ENCODE measurements around the gene EPHB1. TPM values are rescaled to one million over a fixed set of nuclear protein-coding genes. Genes with fewer than 3 reads are reported as not detected.

EPHB1 gene
- total RNA-seq, 2 donors from 2014 or later, result 1.3 to 3.5 TPM

DNA sequence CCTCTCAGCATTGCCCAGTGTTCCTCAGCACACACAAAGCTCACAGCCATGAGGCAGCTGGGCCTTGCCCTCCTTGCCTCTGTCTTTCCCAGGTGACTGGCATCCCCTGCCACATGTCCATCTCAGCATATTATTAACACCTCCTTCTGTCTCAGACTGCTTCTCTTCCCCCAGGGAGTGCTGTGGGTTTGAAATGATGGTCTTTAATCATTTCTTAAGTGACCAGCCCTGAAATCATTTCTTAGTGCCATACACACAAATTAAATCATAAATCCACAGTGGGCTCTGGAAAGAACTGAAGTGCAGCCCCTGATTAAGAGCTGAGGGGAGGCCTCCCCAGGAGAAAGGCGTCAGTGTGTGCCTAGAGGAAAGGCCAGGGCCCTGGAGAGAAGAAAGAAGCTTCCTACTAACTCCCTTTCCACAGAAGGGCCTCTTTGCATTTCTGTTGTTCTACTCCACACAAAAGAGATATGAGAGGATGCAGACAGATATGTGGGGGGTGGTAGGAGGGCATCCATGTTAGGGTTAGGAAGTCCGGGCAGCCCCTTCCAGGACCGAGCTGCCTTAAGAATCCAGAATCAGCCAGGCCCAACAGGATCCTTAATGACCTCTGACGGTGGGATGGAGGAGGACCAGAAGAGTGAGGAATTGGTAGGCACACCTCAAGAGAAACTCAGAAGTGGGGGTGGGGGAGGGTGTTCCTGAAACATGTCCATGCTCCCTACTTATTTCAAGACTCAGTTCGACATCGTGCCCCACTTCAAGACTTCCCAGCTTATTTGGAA, 290.8 kb downstream of the EPHB1 start:
- no peaks in the 10 kb centered on the region for H3K4me1 Mint-ChIP-seq
- peaks cover 7% of the 10 kb centered on the region for H3K27me3 Mint-ChIP-seq
- no peak for DNase-seq
- ATAC-seq, result no peak
- H3K27ac Mint-ChIP-seq, result no peak overlapping the region
- H3K36me3 Mint-ChIP-seq (ENCODE audit: low read depth), result no peaks in the 10 kb centered on the region
- no peaks in the 10 kb centered on the region for H3K9me3 ChIP-seq (ENCODE audit: control insufficient read depth, low read length, poor library complexity, severe bottlenecking)
- no peak overlapping the region for H3K4me3 Mint-ChIP-seq

DNA sequence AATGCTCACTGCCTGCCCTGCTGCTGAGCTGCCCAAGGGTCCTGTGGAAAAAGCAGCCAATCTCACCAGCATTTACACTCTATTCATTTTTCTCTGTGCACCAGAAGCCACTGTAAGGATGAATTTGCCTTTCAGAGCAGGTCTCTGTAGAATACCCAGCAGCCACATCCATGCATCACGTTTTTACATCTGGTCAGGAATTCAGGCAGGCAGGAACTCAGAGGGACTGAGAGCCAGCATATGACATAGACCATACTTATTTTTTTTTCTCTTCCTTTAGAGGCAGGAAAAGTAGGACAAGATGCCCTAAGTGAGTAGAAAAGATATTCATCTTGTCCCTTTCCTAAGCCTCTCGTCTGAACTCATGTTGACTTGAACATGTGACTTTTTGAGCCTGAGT, 292.7 kb downstream of the EPHB1 start:
- DNase-seq (no peak), ATAC-seq (no peak)
- Mint-ChIP-seq H3K27me3 (peaks cover 7% of the 10 kb centered on the region), H3K4me3 (no peak overlapping the region), H3K4me1 (no peaks in the 10 kb centered on the region), H3K36me3 (ENCODE audit: low read depth) (no peaks in the 10 kb centered on the region), H3K27ac (no peak overlapping the region)
- no peaks in the 10 kb centered on the region for H3K9me3 ChIP-seq (ENCODE audit: control insufficient read depth, low read length, poor library complexity, severe bottlenecking)

- no peak overlapping the region for H3K27ac Mint-ChIP-seq
- no peaks in the 10 kb centered on the region for H3K4me1 Mint-ChIP-seq
- no peak overlapping the region for H3K4me3 Mint-ChIP-seq
- DNase-seq (no peak), ATAC-seq (no peak)
- no peaks in the 10 kb centered on the region for H3K36me3 Mint-ChIP-seq (ENCODE audit: low read depth)
- no peaks in the 10 kb centered on the region for H3K9me3 ChIP-seq (ENCODE audit: control insufficient read depth, low read length, poor library complexity, severe bottlenecking)
- H3K27me3 Mint-ChIP-seq, result peaks cover 8% of the 10 kb centered on the region
Measured at GRCh38 chr3:135089451-135089850, 294.4 kb downstream of the EPHB1 start.

- no peak for DNase-seq
- no peak for ATAC-seq
- H3K27ac Mint-ChIP-seq, result no peak overlapping the region
- no peaks in the 10 kb centered on the region for H3K4me1 Mint-ChIP-seq
- H3K4me3 Mint-ChIP-seq, result no peak overlapping the region
- no peaks in the 10 kb centered on the region for H3K9me3 ChIP-seq (ENCODE audit: control insufficient read depth, low read length, poor library complexity, severe bottlenecking)
- H3K36me3 Mint-ChIP-seq (ENCODE audit: low read depth), result no peaks in the 10 kb centered on the region
- H3K27me3 Mint-ChIP-seq, result peaks cover 13% of the 10 kb centered on the region
Measured at GRCh38 chr3:135090020-135090717, 295.1 kb downstream of the EPHB1 start.

DNA sequence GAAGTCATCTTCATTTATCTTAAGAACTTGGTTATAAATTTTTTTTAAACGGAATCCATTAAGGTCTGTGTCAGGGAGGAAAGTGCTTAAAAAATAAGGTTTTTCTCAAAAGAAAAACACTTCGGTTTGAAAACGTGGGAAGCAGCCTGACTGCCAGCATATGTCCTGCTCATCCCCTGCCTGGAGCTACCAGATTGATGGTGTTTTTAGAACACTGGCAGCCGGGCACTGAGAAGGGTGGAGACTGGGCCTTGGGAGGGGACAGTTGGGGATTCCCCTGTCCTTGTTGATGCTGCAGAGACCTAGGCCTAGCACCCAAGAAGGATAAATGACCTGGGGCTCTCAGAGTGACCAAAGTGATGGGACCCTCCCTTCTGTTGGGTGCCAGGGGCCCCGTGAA, 296.9 kb downstream of the EPHB1 start:
- no peaks in the 10 kb centered on the region for H3K4me1 Mint-ChIP-seq
- no peaks in the 10 kb centered on the region for H3K9me3 ChIP-seq (ENCODE audit: control insufficient read depth, low read length, poor library complexity, severe bottlenecking)
- no peaks in the 10 kb centered on the region for H3K36me3 Mint-ChIP-seq (ENCODE audit: low read depth)
- H3K27ac Mint-ChIP-seq, result no peak overlapping the region
- ATAC-seq (no peak), DNase-seq (no peak)
- H3K4me3 Mint-ChIP-seq, result no peak overlapping the region
- H3K27me3 Mint-ChIP-seq, result peaks cover 13% of the 10 kb centered on the region

- H3K27me3 Mint-ChIP-seq, result peaks cover 13% of the 10 kb centered on the region
- H3K27ac Mint-ChIP-seq, result no peak overlapping the region
- H3K4me3 Mint-ChIP-seq, result no peak overlapping the region
- ATAC-seq (no peak), DNase-seq (no peak)
- no peaks in the 10 kb centered on the region for H3K36me3 Mint-ChIP-seq (ENCODE audit: low read depth)
- no peaks in the 10 kb centered on the region for H3K9me3 ChIP-seq (ENCODE audit: control insufficient read depth, low read length, poor library complexity, severe bottlenecking)
- H3K4me1 Mint-ChIP-seq, result no peaks in the 10 kb centered on the region
Measured at GRCh38 chr3:135093121-135093520, 298.1 kb downstream of the EPHB1 start.

DNA sequence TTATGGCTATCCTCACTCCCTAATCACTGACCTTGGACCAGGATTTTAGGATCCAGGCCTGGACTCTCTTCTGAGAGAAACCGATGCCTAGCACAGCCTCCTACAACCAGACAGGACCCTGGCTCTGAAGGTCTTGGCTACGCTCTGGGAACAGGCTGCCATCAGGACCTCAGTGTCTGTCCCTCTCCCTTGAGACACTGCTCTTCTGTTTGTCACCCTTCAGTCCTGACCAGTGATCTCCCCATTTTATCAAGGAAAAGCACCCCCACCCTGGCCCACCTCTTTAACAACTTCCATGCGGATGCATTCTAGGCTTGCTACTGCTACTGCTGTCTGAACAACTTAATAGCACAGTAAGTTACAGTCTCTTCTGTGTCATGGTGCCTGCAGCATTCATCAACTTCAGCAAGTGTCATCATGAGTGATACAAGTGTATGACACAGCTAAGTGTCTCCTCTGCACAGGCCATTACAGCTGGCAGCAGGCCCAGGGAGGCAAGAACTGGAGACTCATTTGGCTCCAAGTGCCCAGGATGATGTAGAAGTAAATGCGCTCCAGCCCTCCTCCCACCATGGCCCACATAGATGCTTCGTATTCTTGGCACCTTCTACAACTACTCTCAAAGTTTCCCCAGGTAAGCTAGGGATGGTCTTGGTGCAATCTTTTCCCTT, 302.4 kb downstream of the EPHB1 start:
- ATAC-seq (no peak), DNase-seq (no peak)
- no peaks in the 10 kb centered on the region for H3K4me1 Mint-ChIP-seq
- H3K9me3 ChIP-seq (ENCODE audit: control insufficient read depth, low read length, poor library complexity, severe bottlenecking), result no peaks in the 10 kb centered on the region
- H3K36me3 Mint-ChIP-seq (ENCODE audit: low read depth), result no peaks in the 10 kb centered on the region
- no peak overlapping the region for H3K27ac Mint-ChIP-seq
- peaks cover 6% of the 10 kb centered on the region for H3K27me3 Mint-ChIP-seq
- H3K4me3 Mint-ChIP-seq, result no peak overlapping the region

DNA sequence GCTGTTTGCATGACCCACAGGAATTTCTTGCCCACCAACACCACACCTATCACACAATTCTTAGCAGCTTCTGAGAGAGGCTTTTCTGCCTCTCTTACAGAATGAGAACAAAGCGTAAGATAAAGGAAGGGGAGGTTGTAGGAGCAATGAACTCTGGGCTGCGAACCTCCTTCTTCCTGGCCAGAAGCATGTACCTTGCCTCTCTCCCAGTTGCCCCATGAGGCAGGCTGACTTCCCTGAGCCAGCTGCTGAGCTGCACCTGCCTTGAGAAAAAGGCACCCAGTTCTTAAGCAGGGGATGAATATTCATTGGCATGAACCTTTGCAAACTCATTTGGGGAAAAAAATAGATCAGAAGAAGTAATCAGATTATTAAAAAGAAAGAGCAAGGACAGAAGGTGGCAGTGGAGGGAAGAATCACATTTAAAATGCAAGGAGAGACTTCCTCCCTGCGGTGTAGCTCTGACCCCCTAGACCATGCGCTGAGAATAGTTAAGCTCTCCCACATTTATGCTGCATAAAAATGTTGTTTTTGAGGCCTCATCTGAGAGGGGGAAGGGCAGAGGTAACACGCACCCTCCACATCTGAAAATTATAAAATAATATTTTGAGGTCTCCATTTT, 304.8 kb downstream of the EPHB1 start:
- DNase-seq (no peak), ATAC-seq (no peak)
- Mint-ChIP-seq H3K27me3 (peaks cover 2% of the 10 kb centered on the region), H3K27ac (no peak overlapping the region), H3K4me3 (no peak overlapping the region), H3K4me1 (no peaks in the 10 kb centered on the region), H3K36me3 (ENCODE audit: low read depth) (no peaks in the 10 kb centered on the region)
- no peaks in the 10 kb centered on the region for H3K9me3 ChIP-seq (ENCODE audit: control insufficient read depth, low read length, poor library complexity, severe bottlenecking)

- no peak for ATAC-seq
- Mint-ChIP-seq H3K4me3 (no peak overlapping the region), H3K27me3 (no peaks in the 10 kb centered on the region), H3K36me3 (ENCODE audit: low read depth) (no peaks in the 10 kb centered on the region), H3K27ac (no peak overlapping the region), H3K4me1 (no peaks in the 10 kb centered on the region)
- H3K9me3 ChIP-seq (ENCODE audit: control insufficient read depth, low read length, poor library complexity, severe bottlenecking), result no peaks in the 10 kb centered on the region
- no peak for DNase-seq
Measured at GRCh38 chr3:135100366-135100765, 305.3 kb downstream of the EPHB1 start.

DNA sequence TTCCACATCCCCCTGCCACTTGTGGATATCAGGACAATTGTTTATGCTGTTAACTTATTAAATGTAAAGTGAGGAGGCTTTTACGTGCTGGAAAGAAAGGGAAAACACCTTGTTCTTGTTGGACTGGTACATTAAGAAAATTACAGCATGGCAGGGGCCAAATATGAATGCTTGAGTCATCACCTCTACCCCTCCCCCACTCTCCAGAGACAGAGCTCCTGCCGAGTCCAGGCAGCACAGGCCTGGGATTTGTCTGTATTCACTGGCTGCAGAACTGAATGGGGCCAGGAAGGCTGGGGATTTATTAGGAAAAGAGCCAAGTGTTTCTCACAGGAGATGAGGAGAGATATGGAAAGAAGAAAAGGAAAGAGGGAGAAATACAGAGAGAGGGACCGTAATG, 308.9 kb downstream of the EPHB1 start:
- H3K27ac Mint-ChIP-seq, result no peak overlapping the region
- ATAC-seq (no peak), DNase-seq (no peak)
- H3K36me3 Mint-ChIP-seq (ENCODE audit: low read depth), result no peaks in the 10 kb centered on the region
- no peaks in the 10 kb centered on the region for H3K27me3 Mint-ChIP-seq
- H3K4me3 Mint-ChIP-seq, result no peak overlapping the region
- H3K4me1 Mint-ChIP-seq, result no peaks in the 10 kb centered on the region
- H3K9me3 ChIP-seq (ENCODE audit: control insufficient read depth, low read length, poor library complexity, severe bottlenecking), result no peaks in the 10 kb centered on the region

DNA sequence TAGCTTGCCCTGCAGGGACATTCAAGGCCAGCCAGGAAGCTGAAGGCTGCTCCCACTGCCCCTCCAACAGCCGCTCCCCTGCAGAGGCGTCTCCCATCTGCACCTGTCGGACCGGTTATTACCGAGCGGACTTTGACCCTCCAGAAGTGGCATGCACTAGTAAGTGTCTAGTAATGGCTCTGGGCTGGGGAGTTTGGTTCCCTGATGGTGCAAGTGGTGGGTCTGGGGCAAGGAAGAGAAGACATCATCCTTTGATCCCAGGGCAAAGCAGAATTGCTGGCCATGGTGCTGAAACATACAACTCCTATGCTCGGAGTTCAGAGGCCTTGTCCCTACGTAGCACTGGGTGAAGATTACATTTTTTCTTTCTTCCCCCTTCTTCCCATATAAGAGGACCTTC, 311.4 kb downstream of the EPHB1 start:
- no peaks in the 10 kb centered on the region for H3K9me3 ChIP-seq (ENCODE audit: control insufficient read depth, low read length, poor library complexity, severe bottlenecking)
- Mint-ChIP-seq H3K4me3 (no peak overlapping the region), H3K36me3 (ENCODE audit: low read depth) (no peaks in the 10 kb centered on the region), H3K4me1 (no peaks in the 10 kb centered on the region), H3K27ac (no peak overlapping the region), H3K27me3 (no peaks in the 10 kb centered on the region)
- ATAC-seq, result no peak
- no peak for DNase-seq

DNA sequence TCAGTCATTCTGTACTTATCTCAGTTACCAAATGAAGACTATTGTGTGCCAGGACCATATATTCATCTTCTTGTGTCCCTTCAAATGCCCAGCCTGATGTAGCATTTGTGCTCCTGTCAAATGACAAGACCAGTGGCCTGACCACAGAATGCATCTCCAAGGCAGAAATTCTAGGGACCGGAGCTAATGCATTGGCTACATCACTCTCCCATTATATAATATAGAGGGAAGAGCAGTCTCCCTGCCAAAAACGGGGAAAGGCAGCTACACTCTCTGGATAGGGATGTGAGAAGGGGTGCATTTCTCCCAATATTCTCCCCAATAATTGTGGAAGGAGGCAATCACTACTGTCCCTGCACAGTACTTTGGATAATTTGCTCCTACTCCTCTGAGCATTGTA, 312.0 kb downstream of the EPHB1 start:
- ATAC-seq, result no peak

GRCh38 chr3:135109681-135110080, 314.6 kb downstream of the EPHB1 start:
- Mint-ChIP-seq H3K4me3 (no peak overlapping the region), H3K4me1 (no peaks in the 10 kb centered on the region), H3K27me3 (no peaks in the 10 kb centered on the region), H3K36me3 (ENCODE audit: low read depth) (no peaks in the 10 kb centered on the region), H3K27ac (no peak overlapping the region)
- ATAC-seq, result no peak
- no peaks in the 10 kb centered on the region for H3K9me3 ChIP-seq (ENCODE audit: control insufficient read depth, low read length, poor library complexity, severe bottlenecking)
- no peak for DNase-seq

More for the DNA sequence above, 312.0 kb downstream of the EPHB1 start:
- no peak for DNase-seq
- no peaks in the 10 kb centered on the region for H3K9me3 ChIP-seq (ENCODE audit: control insufficient read depth, low read length, poor library complexity, severe bottlenecking)
- Mint-ChIP-seq H3K4me1 (no peaks in the 10 kb centered on the region), H3K27ac (no peak overlapping the region), H3K27me3 (no peaks in the 10 kb centered on the region), H3K4me3 (no peak overlapping the region), H3K36me3 (ENCODE audit: low read depth) (no peaks in the 10 kb centered on the region)
